NCI-H146 treated with DMSO at 0.1 percent for 48 hours (cell line): ENCODE data around the gene IRF4.

ENCODE experiments used
- DNase-seq: peaks from one replicate; lab custom pipeline; 2025; ENCODE audit not compliant: unreplicated experiment; lab: John Stamatoyannopoulos, UW

IRF4 gene

DNA sequence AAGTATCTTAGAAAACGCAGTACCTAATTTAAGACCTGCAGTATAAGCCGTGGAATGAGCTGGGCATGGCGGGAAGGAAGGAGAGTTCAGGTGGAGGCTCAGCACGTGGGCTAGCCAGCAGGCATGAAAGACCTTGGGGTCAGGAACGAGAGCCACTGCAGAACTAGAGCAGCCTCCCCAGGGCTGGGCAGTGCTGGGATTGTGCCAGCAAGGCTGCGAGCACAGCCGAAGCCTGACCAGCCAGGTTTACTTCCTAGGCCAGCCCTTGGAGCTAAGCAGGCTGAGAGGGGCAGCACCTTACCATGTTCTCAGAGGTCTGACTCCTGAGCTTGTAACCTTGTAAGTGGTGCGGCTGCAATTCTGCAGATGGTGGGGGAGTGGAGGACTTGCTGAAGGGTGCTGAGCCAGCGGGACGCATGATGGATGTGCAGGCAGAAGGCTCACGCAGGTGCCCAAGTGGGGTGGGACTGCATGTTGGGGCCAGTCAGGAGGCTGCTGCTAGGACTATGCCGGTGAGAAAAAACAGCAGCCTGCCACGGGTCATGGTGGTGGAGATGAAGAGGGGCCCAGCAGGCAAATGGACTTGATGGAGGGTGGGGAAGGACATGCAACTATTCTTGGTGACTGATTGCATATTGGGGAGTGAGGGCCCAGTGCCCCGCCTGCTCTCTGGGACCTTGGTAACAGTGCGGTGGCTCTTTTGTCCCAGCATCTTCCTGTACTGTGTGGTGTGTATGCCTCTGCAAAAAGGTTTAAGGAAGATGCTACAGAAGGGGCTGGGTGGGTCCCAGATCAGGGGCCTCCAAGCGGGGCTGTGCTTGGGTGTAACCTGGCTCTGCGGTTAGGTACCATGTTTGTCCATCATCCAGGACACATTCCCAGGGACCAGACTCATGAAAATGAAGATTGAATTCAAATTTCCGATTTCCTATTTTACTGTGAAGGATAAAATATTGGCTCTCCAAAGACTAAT lies 37.6 kb upstream of the IRF4 start:
- DNase-seq = no peak

- no peak for DNase-seq
Measured at GRCh38 chr6:354631-355280, 36.8 kb upstream of the IRF4 start.

- no peak for DNase-seq
Measured at GRCh38 chr6:355373-356208, 36.0 kb upstream of the IRF4 start.

DNA sequence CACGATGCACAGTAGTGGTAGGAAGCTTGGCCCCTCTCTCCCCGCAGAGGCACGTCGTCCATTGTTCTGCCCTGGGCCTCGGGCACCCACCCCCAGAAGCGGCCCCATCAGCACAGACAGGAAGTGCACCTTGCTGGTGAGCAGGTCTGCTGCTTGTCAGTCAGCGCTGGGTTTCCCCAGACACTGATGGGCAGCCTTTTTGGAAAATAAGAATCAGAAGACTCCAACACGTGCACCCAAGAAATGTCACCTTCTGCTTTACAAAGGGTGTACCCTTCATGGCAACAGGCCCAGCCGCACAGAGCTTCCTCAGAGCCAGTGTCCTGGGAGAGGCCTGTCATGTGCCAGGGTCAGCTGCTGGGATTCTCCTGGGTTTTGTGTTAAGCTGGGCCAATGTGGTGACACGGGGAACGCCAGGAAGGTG lies 34.7 kb upstream of the IRF4 start:
- no peak for DNase-seq

DNA sequence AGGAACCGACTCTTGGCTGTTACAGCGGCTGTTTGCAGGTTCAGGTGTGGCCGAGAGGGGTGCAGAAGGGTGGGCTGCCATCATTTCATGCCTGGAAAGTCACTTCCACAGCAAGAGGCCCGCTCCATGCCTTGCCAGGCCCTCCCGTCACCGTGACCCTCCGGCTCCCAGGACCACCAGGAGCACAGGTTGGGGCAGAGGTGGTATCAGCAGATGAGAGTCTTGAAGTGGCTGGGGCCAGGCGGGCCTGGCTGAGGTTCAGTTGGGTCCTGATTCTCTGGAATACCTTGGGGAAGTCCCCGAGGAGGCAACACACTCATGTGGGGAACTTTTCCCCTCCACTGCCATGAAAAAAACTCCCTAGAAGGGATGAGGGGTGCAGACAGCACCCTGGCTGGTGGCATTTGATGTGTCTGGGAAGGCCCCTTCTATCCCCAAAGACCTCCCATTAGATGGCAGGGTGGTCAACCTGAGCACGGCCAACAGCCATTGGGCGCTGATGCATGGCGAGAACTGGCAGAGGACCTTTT lies 34.2 kb upstream of the IRF4 start:
- DNase-seq = no peak

DNA sequence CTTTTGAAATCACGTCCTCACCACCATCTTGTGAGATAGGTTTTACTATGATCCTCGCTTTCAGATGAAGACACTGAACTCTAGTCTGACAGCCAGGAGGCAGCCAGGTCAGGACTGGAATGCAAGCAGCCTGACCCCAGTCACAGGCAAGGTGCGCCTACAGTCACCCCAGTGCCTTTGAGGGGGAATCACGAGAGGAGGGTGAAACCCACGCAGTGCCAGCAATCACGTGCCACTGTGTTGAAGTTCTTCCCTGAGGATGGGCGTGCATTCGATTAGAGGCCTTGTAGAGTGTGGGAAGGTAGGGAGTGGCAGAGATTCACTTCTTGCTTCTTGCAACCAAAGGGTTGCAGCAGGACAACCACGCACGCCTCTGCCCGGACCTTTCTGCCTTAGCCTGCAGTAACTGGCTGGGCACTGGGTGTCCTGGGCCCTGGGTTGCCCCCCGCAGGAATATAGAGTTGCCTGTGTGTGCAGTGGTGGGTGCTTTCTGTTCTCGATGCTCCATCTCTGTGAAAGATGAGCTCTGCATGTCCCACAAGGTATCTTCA lies 33.7 kb upstream of the IRF4 start:
- no peak for DNase-seq

- DNase-seq = no peak
Measured at GRCh38 chr6:358432-358831, 33.1 kb upstream of the IRF4 start.

- no peak for DNase-seq
Measured at GRCh38 chr6:358847-359246, 32.7 kb upstream of the IRF4 start.

DNA sequence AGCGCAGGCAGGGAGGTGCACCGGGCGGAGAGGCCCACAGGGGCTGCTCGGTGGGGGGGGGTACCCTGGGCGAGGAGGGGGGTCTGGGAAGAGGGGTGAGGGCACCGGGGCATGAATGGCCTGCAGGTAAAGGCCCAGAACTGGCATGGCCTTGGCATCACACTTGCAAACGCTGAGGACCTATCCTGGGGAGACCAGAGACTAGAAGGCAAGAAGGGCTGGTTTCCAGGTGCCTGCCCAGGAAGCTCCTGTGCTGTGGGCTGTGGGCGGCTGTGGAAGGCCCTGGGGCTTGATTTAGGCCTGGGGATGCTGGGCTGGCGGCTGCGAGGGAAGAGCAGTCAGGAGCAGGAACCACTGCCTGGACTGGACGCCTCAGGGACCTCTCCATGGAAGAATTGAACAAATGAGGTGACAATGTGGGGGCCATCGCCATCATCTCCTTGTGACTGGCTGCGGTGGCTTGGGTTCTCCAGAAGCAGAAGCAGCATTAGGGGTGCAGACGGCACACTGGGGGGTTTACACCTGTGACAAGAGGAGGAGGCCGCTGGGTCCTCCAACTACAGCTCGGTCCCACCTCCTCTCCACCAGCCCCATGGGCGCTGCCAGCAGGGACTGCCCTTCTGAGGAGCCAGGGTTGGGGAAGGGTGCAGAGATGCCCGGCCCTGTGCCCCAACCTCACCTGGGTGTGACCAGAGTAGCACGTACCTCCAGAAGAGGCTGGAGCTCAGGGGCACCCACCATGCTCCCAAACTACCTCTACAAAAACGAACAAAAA lies 32.1 kb upstream of the IRF4 start:
- no peak for DNase-seq

DNA sequence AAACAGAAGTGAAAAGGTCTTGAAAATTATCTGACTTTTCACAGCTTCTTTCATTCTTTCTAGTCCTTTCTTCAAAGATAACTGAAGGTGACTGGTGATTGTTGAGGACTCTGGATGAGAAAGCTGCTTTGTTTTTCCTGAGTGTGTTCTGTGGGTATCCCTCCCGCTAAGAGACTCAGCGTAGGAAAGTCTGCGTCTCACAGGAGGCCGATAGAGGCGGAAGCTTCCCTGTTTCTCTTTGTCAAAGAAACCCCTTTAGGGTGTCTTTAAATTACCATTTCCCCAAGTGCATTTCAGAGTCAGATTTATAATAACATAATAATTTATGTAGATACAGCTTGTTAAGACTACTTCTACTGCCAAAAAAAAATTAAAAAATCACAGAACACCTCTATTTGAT lies 31.2 kb upstream of the IRF4 start:
- no peak for DNase-seq

- no peak for DNase-seq
Measured at GRCh38 chr6:360764-361373, 30.7 kb upstream of the IRF4 start.

GRCh38 chr6:361411-362132 lies 30.0 kb upstream of the IRF4 start:
- DNase-seq = no peak

- no peak for DNase-seq
Measured at GRCh38 chr6:362231-362923, 29.2 kb upstream of the IRF4 start.

DNA sequence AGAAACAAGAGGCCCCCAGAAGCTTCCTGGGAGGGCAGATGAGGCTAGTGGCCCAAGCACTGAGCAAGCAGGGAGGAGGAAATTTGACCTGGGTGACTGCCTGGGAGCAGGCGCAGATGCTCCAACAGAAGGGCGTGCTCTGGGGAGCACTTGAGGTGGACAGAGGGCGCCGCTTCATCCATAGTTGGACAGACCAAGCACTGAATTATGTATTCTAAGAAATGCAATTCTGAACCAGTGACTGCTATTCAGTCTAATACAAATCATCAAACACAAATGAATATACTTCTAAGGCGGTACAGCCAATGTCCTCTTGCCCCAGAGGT lies 28.7 kb upstream of the IRF4 start:
- no peak for DNase-seq

DNA sequence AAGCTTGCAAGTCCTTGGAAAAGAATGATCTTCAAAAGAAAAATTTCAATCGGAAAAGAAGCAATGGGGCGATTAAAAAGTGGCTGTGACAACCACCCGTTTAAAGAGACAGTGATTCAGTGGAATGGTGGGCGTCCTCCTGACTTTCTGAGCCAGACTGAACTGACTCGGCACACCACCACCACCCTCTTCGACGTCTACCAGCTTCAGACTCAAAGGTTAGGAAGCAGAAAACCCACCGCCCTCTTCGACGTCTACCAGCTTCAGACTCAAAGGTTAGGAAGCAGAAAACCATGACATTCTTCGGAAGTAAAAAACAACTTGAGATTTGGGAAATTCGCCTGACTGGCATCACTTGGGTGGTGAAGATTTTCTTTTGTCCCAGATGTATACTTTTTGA lies 28.3 kb upstream of the IRF4 start:
- DNase-seq = no peak

GRCh38 chr6:363909-364308 lies 27.6 kb upstream of the IRF4 start:
- no peak for DNase-seq

- DNase-seq = no peak
Measured at GRCh38 chr6:364609-365540, 26.7 kb upstream of the IRF4 start.

GRCh38 chr6:365835-366234 lies 25.7 kb upstream of the IRF4 start:
- DNase-seq = no peak
